HUES48 (cell line): ENCODE results near the gene KIF3B.
A peak's percentile ranks its signal among the peaks of the same experiment; 100 is the strongest.
"Not testable (repeated sequence)": the region's sequence is repeated elsewhere in the genome, so short reads cannot be mapped to it uniquely, and the experiment has no call there.

Source experiments
- H3K27ac ChIP-seq: one replicate; pipeline ENCODE4 v1.7.0; 2013; ENCODE audit warnings: low read depth, low read length, inconsistent platforms
- H3K27me3 ChIP-seq: 2 replicates; pipeline ENCODE4 v1.6.1; 2013; ENCODE audit warnings: mild to moderate bottlenecking, low read length; ENCODE audit not compliant: control insufficient read depth, insufficient read depth
- H3K36me3 ChIP-seq: 2 replicates; pipeline ENCODE4 v1.6.1; 2013; ENCODE audit warnings: low read length; ENCODE audit not compliant: control insufficient read depth, insufficient read depth
- H3K4me1 ChIP-seq: 2 replicates; pipeline ENCODE4 v1.6.1; 2013; ENCODE audit warnings: mild to moderate bottlenecking, low read length; ENCODE audit not compliant: control insufficient read depth, insufficient read depth
- H3K4me3 ChIP-seq: 2 replicates; pipeline ENCODE4 v1.5.1; 2013; ENCODE audit warnings: mild to moderate bottlenecking, low read depth, low read length
- H3K9ac ChIP-seq: 2 replicates; pipeline ENCODE4 v1.6.1; 2013; ENCODE audit warnings: mild to moderate bottlenecking, low read depth, low read length, moderate library complexity
- H3K9me3 ChIP-seq: 2 replicates; pipeline ENCODE4 v1.6.1; 2013; ENCODE audit warnings: low read length; ENCODE audit not compliant: control insufficient read depth, insufficient read depth

Gene KIF3B

GRCh38 chr20:32319100-32319499, 41.6 kb downstream of the KIF3B start:
- H3K9me3 ChIP-seq, result no peaks in the 10 kb centered on the region
- H3K4me1 ChIP-seq, result no peaks in the 10 kb centered on the region
- no peak overlapping the region for H3K27ac ChIP-seq
- no peak overlapping the region for H3K9ac ChIP-seq
- H3K36me3 ChIP-seq, result peaks cover 23% of the 10 kb centered on the region
- no peaks in the 10 kb centered on the region for H3K27me3 ChIP-seq
- no peak overlapping the region for H3K4me3 ChIP-seq

GRCh38 chr20:32320305-32320704, 42.9 kb downstream of the KIF3B start:
- Histone ChIP-seq H3K4me3 (no peak overlapping the region), H3K27me3 (no peaks in the 10 kb centered on the region), H3K9ac (no peak overlapping the region), H3K36me3 (peaks cover 23% of the 10 kb centered on the region), H3K9me3 (no peaks in the 10 kb centered on the region), H3K4me1 (no peaks in the 10 kb centered on the region), H3K27ac (no peak overlapping the region)

- Histone ChIP-seq H3K27me3 (no peaks in the 10 kb centered on the region), H3K27ac (no peak overlapping the region), H3K9ac (no peak overlapping the region), H3K4me1 (no peaks in the 10 kb centered on the region), H3K4me3 (no peak overlapping the region), H3K9me3 (no peaks in the 10 kb centered on the region), H3K36me3 (peaks cover 21% of the 10 kb centered on the region)
These were observed 43.9 kb downstream of the KIF3B start for GRCh38 chr20:32321390-32321789.

GRCh38 chr20:32322260-32322659, 44.8 kb downstream of the KIF3B start:
- H3K4me1 ChIP-seq, H3K4me3 ChIP-seq, H3K27me3 ChIP-seq, H3K9me3 ChIP-seq, H3K27ac ChIP-seq, H3K9ac ChIP-seq: not testable (repeated sequence)
- H3K36me3 ChIP-seq, result peaks cover 21% of the 10 kb centered on the region

GRCh38 chr20:32323761-32324160, 46.3 kb downstream of the KIF3B start:
- H3K27me3 ChIP-seq, H3K4me3 ChIP-seq, H3K4me1 ChIP-seq, H3K9me3 ChIP-seq, H3K9ac ChIP-seq, H3K27ac ChIP-seq: not testable (repeated sequence)
- peaks cover 17% of the 10 kb centered on the region for H3K36me3 ChIP-seq

GRCh38 chr20:32325706-32326503, 48.5 kb downstream of the KIF3B start:
- H3K9me3 ChIP-seq, result no peaks in the 10 kb centered on the region
- no peaks in the 10 kb centered on the region for H3K27me3 ChIP-seq
- H3K4me1 ChIP-seq, result no peaks in the 10 kb centered on the region
- no peak overlapping the region for H3K9ac ChIP-seq
- H3K27ac ChIP-seq, result peak overlapping the region; percentile 77
- H3K36me3 ChIP-seq, result peaks cover 29% of the 10 kb centered on the region
- no peak overlapping the region for H3K4me3 ChIP-seq

GRCh38 chr20:32326504-32326845, 49.0 kb downstream of the KIF3B start:
- H3K9ac ChIP-seq, result no peak overlapping the region
- no peaks in the 10 kb centered on the region for H3K27me3 ChIP-seq
- H3K27ac ChIP-seq, result peak overlapping the region; percentile 77
- peaks cover 35% of the 10 kb centered on the region for H3K36me3 ChIP-seq
- no peaks in the 10 kb centered on the region for H3K9me3 ChIP-seq
- H3K4me1 ChIP-seq, result no peaks in the 10 kb centered on the region
- H3K4me3 ChIP-seq, result no peak overlapping the region

- H3K36me3 ChIP-seq, result peaks cover 42% of the 10 kb centered on the region
These were observed 49.7 kb downstream of the KIF3B start for GRCh38 chr20:32327087-32327681.

GRCh38 chr20:32329817-32330554, 52.5 kb downstream of the KIF3B start:
- H3K27ac ChIP-seq, result no peak overlapping the region
- H3K36me3 ChIP-seq, result peaks cover 46% of the 10 kb centered on the region
- no peaks in the 10 kb centered on the region for H3K27me3 ChIP-seq
- H3K4me1 ChIP-seq, result no peaks in the 10 kb centered on the region
- H3K4me3 ChIP-seq, result no peak overlapping the region
- H3K9me3 ChIP-seq, result no peaks in the 10 kb centered on the region
- no peak overlapping the region for H3K9ac ChIP-seq

More at GRCh38 chr20:32327087-32327681, 49.7 kb downstream of the KIF3B start:
- H3K4me3 ChIP-seq, result no peak overlapping the region
- H3K9me3 ChIP-seq, result no peaks in the 10 kb centered on the region
- no peaks in the 10 kb centered on the region for H3K27me3 ChIP-seq
- H3K4me1 ChIP-seq, result no peaks in the 10 kb centered on the region
- H3K27ac ChIP-seq, result peak overlapping the region; percentile 47
- no peak overlapping the region for H3K9ac ChIP-seq

- no peak overlapping the region for H3K9ac ChIP-seq
- no peak overlapping the region for H3K4me3 ChIP-seq
- no peak overlapping the region for H3K27ac ChIP-seq
- H3K4me1 ChIP-seq, result no peaks in the 10 kb centered on the region
- H3K9me3 ChIP-seq, result no peaks in the 10 kb centered on the region
- H3K27me3 ChIP-seq, result no peaks in the 10 kb centered on the region
- peaks cover 46% of the 10 kb centered on the region for H3K36me3 ChIP-seq
These were observed 53.1 kb downstream of the KIF3B start for GRCh38 chr20:32330555-32330897.

GRCh38 chr20:32332614-32333013, 55.2 kb downstream of the KIF3B start:
- Histone ChIP-seq H3K4me3 (no peak overlapping the region), H3K36me3 (peaks cover 30% of the 10 kb centered on the region), H3K27ac (no peak overlapping the region), H3K9me3 (no peaks in the 10 kb centered on the region), H3K27me3 (no peaks in the 10 kb centered on the region), H3K4me1 (no peaks in the 10 kb centered on the region), H3K9ac (no peak overlapping the region)
